Caco-2 (cell line): ENCODE data around the gene RPS16. TPM values are rescaled to one million over a fixed set of nuclear protein-coding genes. Genes with fewer than 3 reads are reported as not detected.

Experiments used
- BruUV-seq: library from RNA; stranded (reverse); fragments of 400-500 nt; replicated peaks from 2 replicates; lab custom pipeline; 2021; lab: Mats Ljungman, UMichigan
- CTCF ChIA-PET: fragments of 300-600 bp; sonication (Branson Sonifier 250); formaldehyde crosslinking; loops from one replicate; lab custom pipeline; 2022; ENCODE audit warnings: antibody characterized with exemption; lab: Charles Lee
- POLR2A ChIA-PET: fragments of 300-600 bp; sonication (Branson Sonifier 250); formaldehyde crosslinking; loops from one replicate; lab custom pipeline; 2022; ENCODE audit warnings: antibody characterized with exemption; lab: Charles Lee
- DNase-seq, 2 experiments: peaks; one replicate each; pipeline versions ENCODE4 v3.0.0 to v3.0.0-alpha.2; 2020 to 2022
- H3K27me3 ChIP-seq: replicated peaks from 2 replicates; pipeline ENCODE4 v1.6.0; 2011; ENCODE audit warnings: low read length; ENCODE audit not compliant: control insufficient read depth, insufficient read depth
- H3K36me3 ChIP-seq: 2 replicates; pipeline ENCODE4 v1.5.1; 2011; ENCODE audit warnings: low read length; ENCODE audit not compliant: control insufficient read depth, insufficient read depth
- H3K4me1 ChIP-seq: fragments of 250-450 bp; sonication (Bioruptor Pico); 2 replicates; pipeline ENCODE4 v1.5.1; 2020; ENCODE audit warnings: mild to moderate bottlenecking
- H3K4me3 ChIP-seq: 2 replicates; pipeline ENCODE4 v1.5.1; 2011; ENCODE audit warnings: low read depth, mild to moderate bottlenecking, control low read depth, low read length
- H3K9me3 ChIP-seq: fragments of 250-450 bp; sonication (Bioruptor Pico); 2 replicates; pipeline ENCODE4 v1.5.1; 2020; ENCODE audit warnings: mild to moderate bottlenecking, moderate library complexity
- H3K27ac Mint-ChIP-seq: one replicate; pipeline ENCODE4 v1.8.0; 2022; ENCODE audit warnings: mixed read lengths; ENCODE audit not compliant: unreplicated experiment
- H3K27me3 Mint-ChIP-seq: one replicate; pipeline ENCODE4 v1.8.0; 2022; ENCODE audit warnings: mixed read lengths; ENCODE audit not compliant: insufficient read depth, unreplicated experiment
- H3K36me3 Mint-ChIP-seq: one replicate; pipeline ENCODE4 v1.8.0; 2022; ENCODE audit warnings: mild to moderate bottlenecking, mixed read lengths; ENCODE audit not compliant: insufficient read depth, unreplicated experiment
- H3K4me1 Mint-ChIP-seq: one replicate; pipeline ENCODE4 v1.8.0; 2022; ENCODE audit warnings: low read depth, mixed read lengths; ENCODE audit not compliant: unreplicated experiment
- H3K4me3 Mint-ChIP-seq: one replicate; pipeline ENCODE4 v1.8.0; 2022; ENCODE audit warnings: mild to moderate bottlenecking, moderate library complexity, mixed read lengths; ENCODE audit not compliant: unreplicated experiment
- H3K9me3 Mint-ChIP-seq: one replicate; pipeline ENCODE4 v1.8.0; 2022; ENCODE audit warnings: mixed read lengths; ENCODE audit not compliant: unreplicated experiment
- intact Hi-C: fragments of 100-400 bp; cut with micrococcal nuclease; formaldehyde crosslinking; loops from one replicate; pipeline ENCODE4 v1.10.0; 2022; ENCODE audit not compliant: unreplicated experiment
- total RNA-seq: library from RNA; stranded (reverse); gene quantifications from 2 replicates; pipeline ENCODE4 v1.2.3, GENCODE V29; 2022
- TF ChIP-seq, protein P1 (sequence below), 2 experiments: fragments of 200-600 bp in 1 of 2; IDR thresholded peaks; 1 replicate in 1 of 2; 2 replicates in 1 of 2; pipeline versions ENCODE4 v1.5.1 to v1.8.0; 2011 to 2022; ENCODE audit warnings: antibody characterized with exemption in 1 of 2, control low read depth in 1 of 2, inconsistent platforms in 1 of 2, low read depth in 1 of 2, low read length in 1 of 2, mild to moderate bottlenecking in 1 of 2, moderate library complexity in 1 of 2; ENCODE audit not compliant: insufficient read depth in 1 of 2, severe bottlenecking in 1 of 2, unreplicated experiment in 1 of 2

RPS16 gene
- total RNA-seq, 1 experiment from 2014 or later: 2,801 TPM

DNA sequence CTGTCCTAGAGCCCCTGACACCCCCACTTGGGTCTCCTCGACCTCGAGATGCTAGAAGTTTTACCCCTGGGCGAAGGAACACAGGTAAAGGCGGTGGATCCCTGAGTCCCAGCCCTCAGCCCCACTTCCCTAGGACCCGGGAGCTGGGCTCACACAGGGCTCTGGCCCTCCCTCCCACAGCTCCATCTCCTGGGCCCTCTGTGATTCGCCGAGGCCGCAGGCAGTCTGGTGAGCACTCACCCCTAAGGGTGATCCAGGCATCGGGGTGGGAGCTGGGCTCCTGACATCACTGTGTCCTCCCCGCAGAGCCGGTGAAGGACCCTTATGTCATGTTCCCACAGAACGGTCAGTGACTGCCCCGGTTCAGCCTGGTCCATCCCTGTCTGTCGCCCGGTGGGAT lies 15.0 kb downstream of the RPS16 start:
- no peaks in the 10 kb centered on the region for H3K27me3 ChIP-seq
- Mint-ChIP-seq H3K27me3 (no peaks in the 10 kb centered on the region), H3K27ac (no peak overlapping the region), H3K4me1 (no peaks in the 10 kb centered on the region), H3K4me3 (no peak overlapping the region), H3K36me3 (peaks cover 53% of the 10 kb centered on the region), H3K9me3 (no peaks in the 10 kb centered on the region)
- no peaks in the 10 kb centered on the region for H3K9me3 ChIP-seq
- ChIA-PET CTCF (no interaction called here), POLR2A (interaction anchor here (3.0 kb wide), 1 partner anchor 15 kb away, joined by 9 read pairs; the partner anchor contains the start of gene RPS16)
- no peaks in the 10 kb centered on the region for H3K4me1 ChIP-seq
- no peak for DNase-seq
- TF ChIP-seq, protein P1, sequence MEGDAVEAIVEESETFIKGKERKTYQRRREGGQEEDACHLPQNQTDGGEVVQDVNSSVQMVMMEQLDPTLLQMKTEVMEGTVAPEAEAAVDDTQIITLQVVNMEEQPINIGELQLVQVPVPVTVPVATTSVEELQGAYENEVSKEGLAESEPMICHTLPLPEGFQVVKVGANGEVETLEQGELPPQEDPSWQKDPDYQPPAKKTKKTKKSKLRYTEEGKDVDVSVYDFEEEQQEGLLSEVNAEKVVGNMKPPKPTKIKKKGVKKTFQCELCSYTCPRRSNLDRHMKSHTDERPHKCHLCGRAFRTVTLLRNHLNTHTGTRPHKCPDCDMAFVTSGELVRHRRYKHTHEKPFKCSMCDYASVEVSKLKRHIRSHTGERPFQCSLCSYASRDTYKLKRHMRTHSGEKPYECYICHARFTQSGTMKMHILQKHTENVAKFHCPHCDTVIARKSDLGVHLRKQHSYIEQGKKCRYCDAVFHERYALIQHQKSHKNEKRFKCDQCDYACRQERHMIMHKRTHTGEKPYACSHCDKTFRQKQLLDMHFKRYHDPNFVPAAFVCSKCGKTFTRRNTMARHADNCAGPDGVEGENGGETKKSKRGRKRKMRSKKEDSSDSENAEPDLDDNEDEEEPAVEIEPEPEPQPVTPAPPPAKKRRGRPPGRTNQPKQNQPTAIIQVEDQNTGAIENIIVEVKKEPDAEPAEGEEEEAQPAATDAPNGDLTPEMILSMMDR (IDR thresholded peaks at IDR 0.05; ENCODE audit: insufficient read depth in 1 of 2, low read depth in 1 of 2, low read length in 1 of 2, severe bottlenecking in 1 of 2, unreplicated experiment in 1 of 2): no peak
- H3K36me3 ChIP-seq: peaks cover 8% of the 10 kb centered on the region
- BruUV-seq: no TSS peak
- intact Hi-C loops: no loop called here
- no peak overlapping the region for H3K4me3 ChIP-seq

DNA sequence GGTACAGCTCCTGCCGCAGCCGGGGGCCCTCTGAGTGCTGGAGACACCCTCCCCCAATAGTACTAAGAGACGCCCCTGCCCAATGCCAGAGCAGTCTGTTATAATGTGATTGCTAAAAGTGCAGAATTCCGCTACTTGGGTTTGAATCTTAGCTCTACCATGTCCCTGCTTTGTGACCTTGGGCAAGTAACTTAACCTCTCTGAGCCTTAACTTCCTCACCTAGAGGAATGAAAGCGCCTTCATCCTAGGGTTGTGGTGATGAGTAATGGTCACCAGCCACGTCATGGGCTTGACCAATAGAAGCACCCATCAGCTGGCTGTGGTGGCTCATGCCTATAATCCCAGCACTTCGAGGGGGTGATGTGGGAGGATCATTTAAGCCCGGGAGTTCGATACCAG lies 16.7 kb downstream of the RPS16 start:
- intact Hi-C loops: no loop called here
- TF ChIP-seq, protein P1 (IDR thresholded peaks at IDR 0.05; ENCODE audit: insufficient read depth in 1 of 2, low read depth in 1 of 2, low read length in 1 of 2, severe bottlenecking in 1 of 2, unreplicated experiment in 1 of 2): no peak
- Histone ChIP-seq H3K4me1 (peaks cover 5% of the 10 kb centered on the region; the same call in 1 of the 2 replicates), H3K27me3 (no peaks in the 10 kb centered on the region), H3K9me3 (no peaks in the 10 kb centered on the region), H3K4me3 (no peak overlapping the region), H3K36me3 (peaks cover 4% of the 10 kb centered on the region)
- no peak for DNase-seq
- CTCF ChIA-PET: interaction anchor here (0.5 kb wide), 1 partner anchor 110 kb away, joined by 9 read pairs; no protein-coding TSS in a partner anchor
- H3K36me3 Mint-ChIP-seq: peaks cover 53% of the 10 kb centered on the region
- no TSS peak for BruUV-seq
- H3K9me3 Mint-ChIP-seq: no peaks in the 10 kb centered on the region
- H3K4me1 Mint-ChIP-seq: peaks cover 8% of the 10 kb centered on the region
- H3K4me3 Mint-ChIP-seq: no peak overlapping the region
- POLR2A ChIA-PET: no interaction called here
- no peak overlapping the region for H3K27ac Mint-ChIP-seq
- no peaks in the 10 kb centered on the region for H3K27me3 Mint-ChIP-seq

DNA sequence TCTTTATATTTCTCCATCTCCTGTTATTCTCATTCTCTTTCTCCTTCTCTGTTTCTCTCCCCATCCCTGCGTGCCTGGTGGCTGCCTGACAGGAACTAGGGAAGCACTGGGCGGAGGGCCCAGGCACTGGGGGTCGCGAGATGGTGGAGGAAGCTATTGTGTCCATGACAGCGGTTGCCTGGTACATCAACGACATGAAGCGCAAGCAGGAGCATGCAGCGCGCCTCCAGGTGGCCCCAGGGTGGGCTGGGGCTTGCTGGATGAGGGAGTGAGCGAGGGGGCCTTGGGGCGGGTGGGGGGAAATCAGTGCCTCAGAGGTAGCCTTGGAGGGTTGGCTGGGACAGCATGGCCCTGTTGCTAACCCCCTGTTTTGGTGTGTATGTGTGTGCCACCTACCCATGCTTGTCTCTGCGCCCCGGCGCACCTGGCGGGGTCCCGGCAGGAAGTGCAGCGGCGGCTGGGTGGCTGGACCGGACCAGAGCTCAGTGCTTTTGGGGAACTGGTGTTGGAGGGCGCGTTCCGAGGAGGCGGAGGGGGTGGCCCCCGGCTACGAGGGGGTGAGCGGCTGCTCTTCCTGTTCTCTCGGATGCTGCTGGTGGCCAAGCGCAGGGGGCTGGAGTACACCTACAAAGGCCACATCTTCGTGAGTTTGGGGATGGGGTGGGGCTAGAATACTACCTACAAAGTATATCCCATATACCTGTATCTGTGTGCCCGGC lies 18.1 kb downstream of the RPS16 start:
- no peaks in the 10 kb centered on the region for H3K9me3 Mint-ChIP-seq
- intact Hi-C loops: no loop called here
- no peaks in the 10 kb centered on the region for H3K9me3 ChIP-seq
- TF ChIP-seq, protein P1 (IDR thresholded peaks at IDR 0.05; ENCODE audit: insufficient read depth in 1 of 2, low read depth in 1 of 2, low read length in 1 of 2, severe bottlenecking in 1 of 2, unreplicated experiment in 1 of 2): no peak
- H3K4me3 ChIP-seq: no peak overlapping the region
- peaks cover 9% of the 10 kb centered on the region for H3K4me1 Mint-ChIP-seq
- CTCF ChIA-PET: no interaction called here
- no peak overlapping the region for H3K27ac Mint-ChIP-seq
- no peak for DNase-seq
- POLR2A ChIA-PET: interaction anchor here (0.5 to 0.9 kb wide), 2 partner anchors 15 to 18 kb away, joined by 3 read pairs; partner anchors contain the start of gene RPS16
- no peaks in the 10 kb centered on the region for H3K27me3 ChIP-seq
- peaks cover 7% of the 10 kb centered on the region; the same call in 1 of the 2 replicates for H3K4me1 ChIP-seq
- no TSS peak for BruUV-seq
- no peak overlapping the region for H3K4me3 Mint-ChIP-seq
- peaks cover 51% of the 10 kb centered on the region for H3K36me3 Mint-ChIP-seq
- peaks cover 3% of the 10 kb centered on the region for H3K36me3 ChIP-seq
- H3K27me3 Mint-ChIP-seq: no peaks in the 10 kb centered on the region
